NCI-H524 treated with DMSO at 0.1 percent for 48 hours (cell line): ENCODE data around the gene CLSTN1.
A peak's percentile ranks its signal among the peaks of the same experiment; 100 is the strongest.

ENCODE experiments used
- DNase-seq: peaks from one replicate; lab custom pipeline; 2025; lab: John Stamatoyannopoulos, UW

The CLSTN1 gene

DNA sequence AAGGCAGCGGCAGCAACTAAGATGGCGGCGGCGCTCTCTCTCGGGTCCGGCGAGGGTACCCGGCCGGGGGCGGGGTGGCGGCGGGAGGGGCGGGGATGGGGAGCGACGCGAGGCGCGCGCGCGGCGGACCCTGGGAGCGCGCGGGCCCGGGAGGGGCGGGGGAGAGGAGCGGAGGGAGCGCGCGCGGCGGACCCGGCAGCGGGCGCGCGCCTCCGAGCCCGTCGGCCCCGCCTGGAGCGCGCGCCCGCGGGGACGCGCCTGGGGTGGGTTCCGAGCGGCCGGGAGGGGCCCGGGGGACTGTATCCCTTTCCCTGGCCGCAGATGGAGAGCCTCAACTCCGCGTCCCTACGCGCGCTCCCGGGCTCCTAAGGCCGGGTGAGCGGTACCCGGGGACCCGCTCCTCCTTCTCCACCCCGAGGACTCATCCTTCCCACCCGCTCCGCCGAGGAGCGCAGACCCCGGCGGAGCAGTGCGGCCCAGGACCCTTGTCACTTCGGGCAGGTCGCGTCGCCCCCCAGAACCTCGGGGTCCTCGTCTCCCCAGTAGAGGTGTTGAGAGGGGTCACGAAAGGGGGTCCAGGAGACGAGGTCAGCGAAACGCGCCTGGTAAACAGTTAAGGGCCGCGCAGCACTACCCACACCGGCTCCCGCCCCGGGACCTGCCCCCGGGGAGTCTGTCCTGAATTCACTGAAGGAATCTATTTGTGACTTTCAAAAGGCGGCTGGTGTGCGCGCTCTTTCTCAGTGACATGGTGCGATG, at the start of gene CLSTN1:
Gene CLSTN1, minus strand, starts transcription at position 23 of the 759 bp plus-strand sequence. CDS start 232 bp downstream, outside the sequence.
- no peak for DNase-seq

- no peak for DNase-seq
These were observed 49.6 kb upstream of the CLSTN1 start for GRCh38 chr1:9873385-9873784.

GRCh38 chr1:9872430-9873165, 48.8 kb upstream of the CLSTN1 start:
- peak; percentile 31 for DNase-seq

DNA sequence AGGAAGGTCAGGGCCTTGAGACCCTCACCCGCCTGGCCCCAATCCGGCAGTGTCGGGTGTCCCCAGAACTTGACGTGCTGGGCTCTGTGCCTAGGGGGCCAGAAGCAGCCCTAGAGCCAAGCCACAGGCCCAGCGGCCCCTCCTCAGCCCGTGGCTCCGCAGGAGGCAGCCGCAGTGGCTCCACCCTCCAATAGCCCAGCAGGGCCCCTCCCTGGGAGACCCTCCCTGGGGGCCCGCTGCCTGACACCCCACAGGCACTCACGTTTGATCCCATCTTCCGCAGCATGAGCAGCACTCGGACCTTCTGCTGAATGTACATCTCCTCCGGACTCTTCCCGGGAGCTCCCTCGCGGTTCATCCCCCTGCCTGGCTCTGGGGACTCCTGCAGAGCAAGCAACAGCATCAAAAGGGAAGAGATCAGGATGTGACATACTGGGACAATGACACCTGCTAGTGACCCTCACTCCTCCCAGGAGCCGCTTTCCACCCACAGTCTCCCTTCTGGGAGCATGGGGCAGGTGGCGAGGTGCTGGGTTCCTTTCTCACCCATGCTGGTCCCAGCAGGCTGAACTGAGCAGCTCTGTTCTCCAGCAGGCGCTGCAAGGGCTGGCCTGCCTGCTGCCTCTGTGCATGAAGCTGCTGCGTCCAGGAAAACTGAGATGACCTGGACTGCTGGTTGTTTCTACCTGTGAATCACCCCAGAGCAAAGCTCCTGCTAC, 48.1 kb upstream of the CLSTN1 start:
- no peak for DNase-seq

GRCh38 chr1:9871021-9871420, 47.3 kb upstream of the CLSTN1 start:
- no peak for DNase-seq

DNA sequence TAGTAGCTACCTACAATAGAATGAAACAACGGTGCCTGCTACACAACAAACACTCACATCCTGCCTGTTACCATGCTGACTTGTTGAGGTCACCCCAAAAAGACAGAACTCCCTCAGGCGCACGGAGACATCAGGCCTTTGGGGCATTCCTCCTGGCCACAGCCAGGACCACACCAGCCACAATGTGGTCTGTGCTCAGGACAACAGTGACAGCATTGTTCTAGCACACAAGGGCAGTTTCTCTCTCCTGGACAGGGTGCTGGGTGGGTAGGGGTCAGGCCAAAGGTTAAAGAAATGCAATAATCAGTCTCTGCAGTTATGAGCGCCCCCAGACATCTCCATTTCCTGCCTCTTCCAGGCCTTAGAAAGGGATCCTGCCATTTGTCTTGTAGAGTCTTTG, 46.8 kb upstream of the CLSTN1 start:
- no peak for DNase-seq

GRCh38 chr1:9869831-9870251, 46.1 kb upstream of the CLSTN1 start:
- no peak for DNase-seq

- DNase-seq, result no peak
These were observed 44.5 kb upstream of the CLSTN1 start for GRCh38 chr1:9868244-9868590.

DNA sequence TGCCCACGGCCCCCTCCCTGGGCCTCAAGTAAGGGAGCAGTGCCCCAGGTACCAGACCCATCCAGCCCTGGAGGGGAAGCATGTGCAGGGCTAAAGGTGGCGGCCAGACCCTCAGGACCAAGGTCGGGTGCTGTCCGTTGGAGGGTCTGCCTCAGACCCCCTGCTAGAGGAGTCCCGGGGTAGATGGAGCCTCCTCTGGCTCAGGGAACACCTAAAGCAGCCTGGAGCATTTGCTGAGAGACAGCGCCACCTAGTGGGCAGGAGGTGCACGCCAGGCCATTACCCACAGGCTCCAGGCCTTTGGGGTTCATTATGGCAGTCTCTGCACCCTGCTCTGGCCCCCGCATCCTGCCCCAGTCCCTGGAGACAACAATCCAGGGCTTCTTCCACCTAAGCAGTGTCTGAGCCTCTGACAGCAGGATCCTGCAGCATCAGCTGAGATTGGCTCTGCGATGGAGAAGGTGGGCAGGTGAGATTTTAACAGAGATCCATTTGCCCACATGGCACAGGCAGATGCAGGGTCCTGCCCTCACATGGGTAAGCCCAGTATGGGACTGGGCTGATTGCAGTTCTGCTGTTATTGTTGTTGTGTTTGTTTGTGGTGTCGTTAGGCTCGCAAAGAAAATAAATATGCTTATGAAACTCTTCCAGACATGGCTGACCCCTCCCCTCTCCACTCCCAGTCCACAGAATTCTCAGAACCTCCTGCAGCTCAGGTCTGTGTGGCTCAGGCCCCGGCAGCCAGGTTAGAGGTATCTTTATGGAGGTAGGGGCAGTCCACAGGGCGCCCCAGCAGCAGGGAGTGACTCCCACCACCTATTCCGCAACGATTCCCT, 43.9 kb upstream of the CLSTN1 start:
- DNase-seq, result no peak

GRCh38 chr1:9866836-9867235, 43.1 kb upstream of the CLSTN1 start:
- DNase-seq, result no peak

DNA sequence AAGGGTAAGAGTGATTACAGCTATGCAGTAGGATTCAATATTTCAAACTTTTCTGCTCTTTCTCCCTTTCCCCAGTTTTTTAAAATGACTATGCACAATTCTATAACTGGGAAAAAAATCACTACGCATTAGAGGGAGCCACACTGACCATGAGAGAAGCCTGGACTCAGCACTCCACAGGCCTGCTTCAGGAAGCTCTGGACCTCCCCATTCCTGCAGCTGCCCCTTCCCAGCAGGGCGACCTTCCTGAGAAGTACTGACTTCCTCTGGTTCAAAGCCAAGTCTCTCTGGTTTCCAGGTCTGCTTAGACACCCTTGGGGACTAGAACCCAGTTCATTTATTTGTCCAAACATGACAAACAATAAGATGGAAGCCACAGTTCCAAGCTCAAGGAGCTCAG, 42.0 kb upstream of the CLSTN1 start:
- DNase-seq, result no peak

DNA sequence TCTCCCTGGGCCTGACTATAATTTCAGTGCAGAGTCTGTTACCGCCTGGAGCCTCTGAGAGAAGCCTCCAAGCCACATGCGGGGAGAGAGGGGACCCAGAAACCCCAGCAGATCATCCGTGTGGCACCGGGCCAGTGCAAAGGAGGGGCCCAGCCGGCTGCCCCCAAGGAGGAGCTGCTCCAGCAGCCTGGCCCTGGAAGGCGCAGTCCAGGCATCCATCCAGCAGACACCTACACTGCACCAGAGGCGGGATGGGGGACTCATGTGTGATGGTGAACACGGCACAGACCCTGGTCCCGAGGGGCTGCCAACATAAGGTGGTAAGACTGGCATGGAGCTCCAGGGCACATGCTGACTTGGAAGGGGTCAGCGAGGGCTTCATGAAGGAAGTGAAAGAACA, 39.6 kb upstream of the CLSTN1 start:
- DNase-seq, result no peak

DNA sequence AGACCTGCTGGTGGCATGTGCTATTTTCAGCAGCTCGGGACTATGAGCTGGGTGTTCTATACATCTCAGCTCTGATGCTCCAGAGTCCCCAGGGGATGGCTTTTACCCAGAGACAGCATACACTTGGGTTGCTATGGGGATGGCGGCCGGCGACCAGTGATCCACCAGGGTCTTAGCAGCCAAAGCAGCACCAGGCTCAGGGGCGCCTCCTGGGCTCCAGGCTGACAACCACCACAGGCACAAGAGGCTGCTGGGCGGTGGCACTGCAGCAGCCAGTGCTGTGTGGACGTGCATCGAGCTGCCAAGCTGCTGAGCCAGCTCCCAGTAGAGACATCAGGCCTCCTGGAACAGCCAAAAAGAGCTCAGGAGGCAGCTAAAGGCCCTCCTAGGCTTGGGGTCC, 37.6 kb upstream of the CLSTN1 start:
- peak; percentile 93 for DNase-seq

DNA sequence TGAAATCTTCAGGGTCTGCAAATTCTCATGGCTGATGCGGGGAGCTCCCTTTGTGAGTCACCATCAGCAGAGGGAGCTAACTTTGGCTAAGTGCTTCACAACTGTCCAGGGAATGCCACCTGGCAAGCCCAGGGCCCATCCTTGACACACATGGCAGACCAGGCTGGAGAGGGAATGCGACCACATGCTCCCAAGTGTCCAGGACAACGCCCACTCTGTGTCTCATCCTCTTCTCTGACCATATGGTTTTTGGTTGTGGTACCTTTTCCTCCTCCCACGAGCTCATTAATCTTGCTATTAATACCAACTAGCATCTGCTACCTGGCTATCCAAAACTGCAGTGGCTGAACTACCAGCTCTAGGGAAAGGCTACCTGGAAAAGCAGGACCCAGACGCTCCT, 37.1 kb upstream of the CLSTN1 start:
- DNase-seq, result peak; percentile 98

- DNase-seq, result no peak
These were observed 35.7 kb upstream of the CLSTN1 start for GRCh38 chr1:9859281-9860014.

GRCh38 chr1:9858293-9859035, 34.7 kb upstream of the CLSTN1 start:
- no peak for DNase-seq

DNA sequence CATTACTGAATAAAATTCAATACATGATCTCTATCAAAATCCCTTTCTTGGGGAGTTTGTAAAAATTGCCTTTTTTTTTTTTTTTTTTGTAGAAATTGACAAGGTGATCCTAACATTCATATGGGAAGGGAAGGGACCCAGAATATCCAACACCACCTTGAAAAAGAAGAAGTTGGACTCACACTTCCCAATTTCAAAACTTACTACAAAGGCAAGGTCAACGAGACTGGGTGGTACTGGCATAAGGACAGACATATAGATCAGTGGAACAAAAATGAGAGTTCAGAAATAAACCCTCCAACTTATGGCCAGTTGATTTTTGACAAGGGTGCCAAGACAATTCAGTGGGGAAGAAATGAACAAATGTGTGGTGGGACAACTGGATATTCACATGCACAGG, 31.4 kb upstream of the CLSTN1 start:
- DNase-seq, result no peak

- DNase-seq, result no peak
These were observed 29.5 kb upstream of the CLSTN1 start for GRCh38 chr1:9853249-9853595.

DNA sequence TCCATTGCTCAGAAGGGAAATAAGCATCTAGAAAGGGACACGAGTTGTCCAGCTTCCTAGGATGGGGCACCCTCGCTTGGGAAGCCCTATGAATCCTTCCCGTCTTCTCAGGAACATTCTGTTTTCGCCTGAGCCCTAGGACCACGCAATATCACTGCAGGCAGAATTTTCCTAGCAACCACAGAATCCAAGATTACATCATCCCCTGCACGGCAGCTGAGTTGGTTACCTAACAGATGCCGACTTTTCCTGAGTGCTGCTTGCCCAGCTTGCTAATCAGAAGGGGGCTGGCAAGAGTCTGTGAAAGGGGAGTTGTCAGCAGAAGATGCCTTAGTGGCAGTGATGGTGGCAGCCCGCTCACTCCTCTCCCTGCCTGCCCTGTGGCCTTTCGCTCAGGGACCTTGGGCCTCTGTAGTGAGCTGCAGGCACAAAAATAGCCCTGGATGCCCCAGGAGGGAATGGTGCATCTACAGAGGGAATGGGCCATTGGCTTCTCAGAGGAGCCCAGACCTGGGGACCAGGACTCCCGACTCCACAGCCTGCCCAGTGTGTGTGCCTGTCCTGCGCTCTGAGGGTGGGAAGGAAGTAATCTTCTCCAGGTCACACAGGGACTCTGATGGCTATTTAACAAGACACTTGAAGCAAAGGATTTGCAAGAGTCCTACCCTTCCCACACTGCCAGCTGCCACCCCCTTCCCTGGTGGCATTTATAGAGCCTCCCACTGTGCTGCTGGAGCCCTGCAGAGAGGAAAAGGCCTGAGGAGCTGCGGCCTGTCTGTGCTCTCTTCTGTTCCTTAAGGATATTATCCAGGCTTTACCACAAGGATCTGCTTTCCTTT, 28.9 kb upstream of the CLSTN1 start:
- peak; percentile 83 for DNase-seq

DNA sequence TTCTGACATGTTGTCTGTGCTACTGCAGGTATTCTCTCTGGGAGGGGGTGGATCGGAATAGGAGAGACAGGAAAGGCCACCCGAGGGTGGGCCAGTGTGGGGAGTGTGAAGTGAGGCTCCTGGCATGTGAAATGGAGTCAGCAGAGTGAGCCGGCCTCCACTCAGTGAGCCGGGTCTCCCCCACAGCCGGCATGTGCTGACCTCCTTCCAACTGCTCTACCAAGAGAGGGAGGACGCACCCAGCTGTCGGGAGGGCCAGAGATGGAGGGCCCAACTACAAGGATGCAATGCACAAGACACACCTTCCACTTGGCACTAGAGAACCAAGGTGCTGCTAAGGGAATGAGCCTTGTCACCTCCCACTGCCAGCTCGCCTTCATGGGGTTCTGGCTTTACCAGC, 28.2 kb upstream of the CLSTN1 start:
- no peak for DNase-seq
